ENCODE data around the gene INTS3. TPM values are rescaled to one million over a fixed set of nuclear protein-coding genes. Genes with fewer than 3 reads are reported as not detected.

The INTS3 gene
- total RNA-seq, 6 experiments from 2014 or later, result 33.6 to 43.8 (median 36.4) TPM

- no peaks in the 10 kb centered on the region for H3K9me3 Mint-ChIP-seq
- H3K4me3 Mint-ChIP-seq, result no peak overlapping the region
- peaks cover 18% of the 10 kb centered on the region for H3K4me1 Mint-ChIP-seq (ENCODE audit: low read depth)
- DNase-seq, result no peak
- no peaks in the 10 kb centered on the region for H3K27me3 Mint-ChIP-seq (ENCODE audit: insufficient read depth)
- no peak overlapping the region for H3K27ac Mint-ChIP-seq
- no peak for TF ChIP-seq CTCF (IDR thresholded peaks at IDR 0.05)
- H3K36me3 Mint-ChIP-seq (ENCODE audit: low read depth), result peaks cover 13% of the 10 kb centered on the region
These were observed 7.2 kb downstream of the INTS3 start for GRCh38 chr1:153735090-153735420.

GRCh38 chr1:153741986-153742385 is 14.1 kb downstream of the INTS3 start:
- no peaks in the 10 kb centered on the region for H3K9me3 Mint-ChIP-seq
- H3K4me3 Mint-ChIP-seq, result no peak overlapping the region
- H3K36me3 Mint-ChIP-seq (ENCODE audit: low read depth), result peaks cover 22% of the 10 kb centered on the region
- no peak for DNase-seq
- peak overlapping the region; percentile 40 for H3K27ac Mint-ChIP-seq
- no peak for TF ChIP-seq CTCF (IDR thresholded peaks at IDR 0.05)
- H3K4me1 Mint-ChIP-seq (ENCODE audit: low read depth), result peaks cover 21% of the 10 kb centered on the region
- H3K27me3 Mint-ChIP-seq (ENCODE audit: insufficient read depth), result no peaks in the 10 kb centered on the region

- H3K4me1 Mint-ChIP-seq (ENCODE audit: low read depth), result peaks cover 21% of the 10 kb centered on the region
- TF ChIP-seq CTCF (IDR thresholded peaks at IDR 0.05), result no peak
- no peaks in the 10 kb centered on the region for H3K27me3 Mint-ChIP-seq (ENCODE audit: insufficient read depth)
- no peak overlapping the region for H3K4me3 Mint-ChIP-seq
- H3K27ac Mint-ChIP-seq, result peak overlapping the region; percentile 40
- peaks cover 22% of the 10 kb centered on the region for H3K36me3 Mint-ChIP-seq (ENCODE audit: low read depth)
- no peaks in the 10 kb centered on the region for H3K9me3 Mint-ChIP-seq
- peak; percentile 40 for DNase-seq
These were observed 14.7 kb downstream of the INTS3 start for GRCh38 chr1:153742411-153743142.

GRCh38 chr1:153745417-153745816 is 17.6 kb downstream of the INTS3 start:
- H3K36me3 Mint-ChIP-seq (ENCODE audit: low read depth), result peaks cover 31% of the 10 kb centered on the region
- H3K27me3 Mint-ChIP-seq (ENCODE audit: insufficient read depth), result no peaks in the 10 kb centered on the region
- H3K27ac Mint-ChIP-seq, result no peak overlapping the region
- DNase-seq, result no peak
- peaks cover 43% of the 10 kb centered on the region for H3K4me1 Mint-ChIP-seq (ENCODE audit: low read depth)
- no peak overlapping the region for H3K4me3 Mint-ChIP-seq
- no peak for TF ChIP-seq CTCF (IDR thresholded peaks at IDR 0.05)
- H3K9me3 Mint-ChIP-seq, result no peaks in the 10 kb centered on the region

GRCh38 chr1:153746174-153746573 is 18.3 kb downstream of the INTS3 start:
- DNase-seq, result no peak
- Mint-ChIP-seq H3K27me3 (ENCODE audit: insufficient read depth) (no peaks in the 10 kb centered on the region), H3K4me1 (ENCODE audit: low read depth) (peaks cover 50% of the 10 kb centered on the region), H3K4me3 (no peak overlapping the region), H3K27ac (no peak overlapping the region), H3K36me3 (ENCODE audit: low read depth) (peaks cover 33% of the 10 kb centered on the region), H3K9me3 (no peaks in the 10 kb centered on the region)
- no peak for TF ChIP-seq CTCF (IDR thresholded peaks at IDR 0.05)

All from HFFc6 (cell line).